SK-N-SH treated with all-trans-retinoic acid at 6 μM for 48 hours (cell line): Measurements from ENCODE around the gene PLEKHG4B.
"Not testable (repeated sequence)": the region's sequence is repeated elsewhere in the genome, so short reads cannot be mapped to it uniquely, and the experiment has no call there.

ENCODE experiments used
- ATAC-seq: fragments of 200-7000 bp; cut with Tn5 transposase; 3 replicates; pipeline ENCODE4 v1.9.1; 2020; ENCODE audit warnings: mild to moderate bottlenecking, moderate library complexity
- BACH2 ChIP-seq: fragments of 250-450 bp; sonication (Bioruptor Pico); IDR thresholded peaks from 2 replicates; pipeline ENCODE4 v1.9.0; 2021; ENCODE audit warnings: mild to moderate bottlenecking, borderline replicate concordance
- CREB5 ChIP-seq: fragments of 250-450 bp; sonication (Bioruptor Pico); IDR thresholded peaks from 2 replicates; pipeline ENCODE4 v1.5.1; 2020; ENCODE audit warnings: low read depth, mild to moderate bottlenecking, moderate library complexity
- CSDC2 ChIP-seq: fragments of 250-450 bp; sonication (Bioruptor Pico); IDR thresholded peaks from 2 replicates; pipeline ENCODE4 v1.5.0; 2020; ENCODE audit warnings: mild to moderate bottlenecking, moderate library complexity
- CSRNP3 ChIP-seq: fragments of 250-450 bp; sonication (Bioruptor Pico); IDR thresholded peaks from 2 replicates; pipeline ENCODE4 v1.5.1; 2021; ENCODE audit warnings: mild to moderate bottlenecking, moderate library complexity
- ESRRG ChIP-seq: fragments of 250-450 bp; sonication (Bioruptor Pico); IDR thresholded peaks from 2 replicates; pipeline ENCODE4 v1.6.1; 2021; ENCODE audit warnings: mild to moderate bottlenecking
- ISL1 ChIP-seq: fragments of 250-450 bp; sonication (Bioruptor Pico); IDR thresholded peaks from 2 replicates; pipeline ENCODE4 v2.1.2; 2022; ENCODE audit warnings: mild to moderate bottlenecking, moderate library complexity
- OSR1 ChIP-seq: fragments of 250-450 bp; sonication (Bioruptor Pico); IDR thresholded peaks from 2 replicates; pipeline ENCODE4 v1.8.0; 2022; ENCODE audit warnings: moderate library complexity, mild to moderate bottlenecking, inconsistent platforms
- PPARA ChIP-seq: fragments of 250-450 bp; sonication (Bioruptor Pico); IDR thresholded peaks from 2 replicates; pipeline ENCODE4 v1.5.0; 2020; ENCODE audit warnings: mild to moderate bottlenecking, borderline replicate concordance
- RARB ChIP-seq: fragments of 250-450 bp; sonication (Bioruptor Pico); IDR thresholded peaks from 2 replicates; pipeline ENCODE4 v1.8.0; 2021; ENCODE audit warnings: mild to moderate bottlenecking, moderate library complexity
- SNAI2 ChIP-seq: fragments of 250-450 bp; sonication (Bioruptor Pico); IDR thresholded peaks from 2 replicates; pipeline ENCODE4 v1.5.0; 2020; ENCODE audit warnings: mild to moderate bottlenecking, moderate library complexity
- TCF4 ChIP-seq: fragments of 250-450 bp; sonication (Bioruptor Pico); IDR thresholded peaks from 2 replicates; pipeline ENCODE4 v1.8.0; 2021; ENCODE audit warnings: mild to moderate bottlenecking, moderate library complexity, borderline replicate concordance
- TOX ChIP-seq: fragments of 250-450 bp; sonication (Bioruptor Pico); IDR thresholded peaks from 2 replicates; pipeline ENCODE4 v1.8.0; 2021; ENCODE audit warnings: mild to moderate bottlenecking, moderate library complexity, borderline replicate concordance
- TSHZ2 ChIP-seq: fragments of 250-450 bp; sonication (Bioruptor Pico); IDR thresholded peaks from 2 replicates; pipeline ENCODE4 v1.5.0; 2020; ENCODE audit warnings: mild to moderate bottlenecking, moderate library complexity
- ZC3H10 ChIP-seq: fragments of 250-450 bp; sonication (Bioruptor Pico); IDR thresholded peaks from 2 replicates; pipeline ENCODE4 v1.5.1; 2021; ENCODE audit warnings: mild to moderate bottlenecking, moderate library complexity
- ZFP3 ChIP-seq: fragments of 250-450 bp; sonication (Bioruptor Pico); IDR thresholded peaks from 2 replicates; pipeline ENCODE4 v1.5.0; 2020; ENCODE audit warnings: mild to moderate bottlenecking, moderate library complexity
- ZFP30 ChIP-seq: fragments of 450-650 bp; formaldehyde crosslinking; IDR thresholded peaks from 2 replicates; pipeline ENCODE4 v1.5.0; 2022; ENCODE audit warnings: mild to moderate bottlenecking, moderate library complexity
- ZNF565 ChIP-seq: fragments of 450-650 bp; formaldehyde crosslinking; conservative IDR thresholded peaks from 2 replicates; pipeline ENCODE4 v1.5.0; 2020; ENCODE audit warnings: low read depth, mild to moderate bottlenecking, moderate library complexity
- ZNF8 ChIP-seq: fragments of 450-650 bp; formaldehyde crosslinking; IDR thresholded peaks from 2 replicates; pipeline ENCODE4 v1.5.0; 2020; ENCODE audit warnings: mild to moderate bottlenecking, moderate library complexity
- TF ChIP-seq, protein P1 (sequence below): fragments of 250-450 bp; sonication (Bioruptor Pico); IDR thresholded peaks from 2 replicates; pipeline ENCODE4 v1.8.0; 2021; ENCODE audit warnings: low read depth, mild to moderate bottlenecking, moderate library complexity, borderline replicate concordance

PLEKHG4B gene

DNA sequence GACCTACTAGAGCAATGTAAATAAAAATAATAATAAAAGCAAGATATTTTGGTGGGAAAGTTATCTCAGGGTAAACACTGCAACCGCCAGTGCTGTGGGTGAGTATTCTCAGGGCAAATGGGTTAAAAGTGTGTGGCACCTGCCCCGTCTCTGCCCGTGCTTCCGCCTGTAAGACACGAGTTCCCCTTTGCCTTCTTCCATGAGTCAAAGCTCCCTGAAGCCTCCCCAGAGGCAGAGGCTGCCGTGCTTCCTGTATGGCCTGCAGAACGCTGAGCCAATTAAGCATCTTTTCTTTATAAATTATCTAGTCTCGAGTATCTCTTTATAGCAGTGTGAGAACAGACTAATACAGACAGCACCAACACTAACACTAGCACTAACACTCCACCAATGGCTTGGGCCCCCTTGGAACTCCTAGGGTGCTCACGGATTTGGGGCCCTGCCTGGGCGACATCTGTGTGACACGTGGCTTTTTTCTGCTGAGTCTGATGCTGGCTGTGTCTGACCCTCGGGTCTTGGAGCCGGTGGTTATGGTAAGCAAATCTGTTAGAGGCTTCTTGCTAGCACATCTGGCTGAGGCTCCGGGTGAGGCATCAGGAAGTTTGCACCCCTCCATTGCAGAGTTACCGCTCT, 10.6 kb downstream of the PLEKHG4B start:
- ATAC-seq: no peak
- no peak for TF ChIP-seq CSDC2 (CRISPR knock-in tag)
- no peak for TF ChIP-seq SNAI2 (CRISPR knock-in tag)
- no peak for TF ChIP-seq ISL1 (CRISPR knock-in tag)
- TF ChIP-seq TCF4 (CRISPR knock-in tag): no peak
- TF ChIP-seq PPARA: no peak
- TF ChIP-seq ZFP3 (CRISPR knock-in tag): no peak
- no peak for TF ChIP-seq CSRNP3 (CRISPR knock-in tag)
- no peak for TF ChIP-seq ZNF8
- no peak for TF ChIP-seq CREB5
- no peak for TF ChIP-seq RARB (CRISPR knock-in tag)
- no peak for TF ChIP-seq TOX (CRISPR knock-in tag)
- TF ChIP-seq ZC3H10 (CRISPR knock-in tag): no peak
- TF ChIP-seq TSHZ2 (CRISPR knock-in tag): no peak
- TF ChIP-seq, protein P1, sequence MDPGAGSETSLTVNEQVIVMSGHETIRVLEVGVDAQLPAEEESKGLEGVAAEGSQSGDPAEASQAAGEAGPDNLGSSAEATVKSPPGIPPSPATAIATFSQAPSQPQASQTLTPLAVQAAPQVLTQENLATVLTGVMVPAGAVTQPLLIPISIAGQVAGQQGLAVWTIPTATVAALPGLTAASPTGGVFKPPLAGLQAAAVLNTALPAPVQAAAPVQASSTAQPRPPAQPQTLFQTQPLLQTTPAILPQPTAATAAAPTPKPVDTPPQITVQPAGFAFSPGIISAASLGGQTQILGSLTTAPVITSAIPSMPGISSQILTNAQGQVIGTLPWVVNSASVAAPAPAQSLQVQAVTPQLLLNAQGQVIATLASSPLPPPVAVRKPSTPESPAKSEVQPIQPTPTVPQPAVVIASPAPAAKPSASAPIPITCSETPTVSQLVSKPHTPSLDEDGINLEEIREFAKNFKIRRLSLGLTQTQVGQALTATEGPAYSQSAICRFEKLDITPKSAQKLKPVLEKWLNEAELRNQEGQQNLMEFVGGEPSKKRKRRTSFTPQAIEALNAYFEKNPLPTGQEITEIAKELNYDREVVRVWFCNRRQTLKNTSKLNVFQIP (CRISPR knock-in tag): no peak
- TF ChIP-seq ZFP30 (CRISPR knock-in tag): no peak

GRCh38 chr5:104106-104505, 12.1 kb downstream of the PLEKHG4B start:
- not testable (repeated sequence) for ATAC-seq

DNA sequence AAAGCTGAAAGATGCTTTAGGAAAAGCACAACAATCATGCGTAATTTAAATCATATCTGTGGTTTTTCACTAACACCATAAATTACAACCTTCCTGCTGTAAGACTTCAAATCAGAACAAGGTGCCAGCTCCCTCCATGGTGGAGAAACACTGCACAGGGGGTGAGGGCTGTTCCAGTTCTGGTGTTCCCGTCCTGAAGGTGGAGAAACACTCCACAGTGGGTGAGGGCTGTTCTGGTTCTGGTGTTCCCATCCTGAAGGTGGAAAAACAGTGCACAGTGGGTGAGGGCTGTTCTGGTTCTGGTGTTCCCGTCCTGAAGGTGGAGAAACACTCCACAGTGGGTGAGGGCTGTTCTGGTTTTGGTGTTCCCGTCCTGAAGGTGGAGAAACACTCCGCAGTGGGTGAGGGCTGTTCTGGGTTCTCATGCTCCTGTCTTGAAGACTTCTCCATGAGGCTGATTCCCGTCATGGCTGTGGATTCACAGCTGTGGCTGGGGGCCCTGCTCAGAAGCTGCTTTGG, 12.9 kb downstream of the PLEKHG4B start:
- ATAC-seq: no peak
- no peak for TF ChIP-seq RARB (CRISPR knock-in tag)
- TF ChIP-seq BACH2: no peak
- no peak for TF ChIP-seq TSHZ2 (CRISPR knock-in tag)
- TF ChIP-seq ISL1 (CRISPR knock-in tag): no peak
- no peak for TF ChIP-seq CSDC2 (CRISPR knock-in tag)
- TF ChIP-seq ESRRG (CRISPR knock-in tag): no peak
- TF ChIP-seq ZFP3 (CRISPR knock-in tag): no peak

- ATAC-seq: no peak
- TF ChIP-seq OSR1: no peak
- TF ChIP-seq ZFP3 (CRISPR knock-in tag): no peak
- no peak for TF ChIP-seq ZNF565
- no peak for TF ChIP-seq CSDC2 (CRISPR knock-in tag)
- no peak for TF ChIP-seq ZFP30 (CRISPR knock-in tag)
Measured at GRCh38 chr5:105504-106070, 13.6 kb downstream of the PLEKHG4B start.
